T1000 (cell line): ENCODE data around the gene CDK17.

Experiments used
- DNase-seq: peaks from one replicate; lab custom pipeline; 2025; ENCODE audit warnings: mixed read lengths; lab: John Stamatoyannopoulos, UW

Gene CDK17

DNA sequence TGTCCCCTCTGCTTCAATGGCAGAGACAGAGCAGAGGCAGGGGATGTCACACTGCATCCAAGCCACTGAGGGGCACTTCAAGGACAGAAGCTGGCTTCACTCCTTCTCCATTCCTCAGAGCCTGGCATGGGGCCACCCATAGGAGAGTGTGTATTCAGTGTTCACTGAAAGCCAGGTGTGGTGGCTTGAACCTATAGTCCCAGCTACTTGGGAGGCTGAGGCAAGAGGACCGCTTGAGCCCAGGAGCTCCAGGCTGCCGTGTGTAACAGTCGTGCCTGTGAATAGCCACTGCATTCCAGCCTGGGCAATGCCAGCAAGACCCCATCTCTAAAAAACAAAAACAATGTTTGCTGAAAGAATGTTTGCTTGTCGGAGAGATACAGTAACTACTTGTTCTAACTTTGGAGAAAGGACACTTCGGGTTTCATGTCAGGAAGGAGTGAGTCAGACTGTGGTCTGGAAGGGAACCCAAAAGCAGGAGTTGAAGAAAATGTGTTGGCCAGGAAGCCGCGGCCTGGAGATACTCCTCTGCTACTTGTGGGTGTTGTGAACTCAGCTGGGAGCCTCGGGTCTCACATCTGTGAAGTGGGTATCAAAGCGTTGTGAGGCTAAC is 162.7 kb downstream of the CDK17 start:
- peak; percentile 15 for DNase-seq

- no peak for DNase-seq
Measured at GRCh38 chr12:96237035-96237434, 163.2 kb downstream of the CDK17 start.

GRCh38 chr12:96236221-96236822 is 163.9 kb downstream of the CDK17 start:
- no peak for DNase-seq

DNA sequence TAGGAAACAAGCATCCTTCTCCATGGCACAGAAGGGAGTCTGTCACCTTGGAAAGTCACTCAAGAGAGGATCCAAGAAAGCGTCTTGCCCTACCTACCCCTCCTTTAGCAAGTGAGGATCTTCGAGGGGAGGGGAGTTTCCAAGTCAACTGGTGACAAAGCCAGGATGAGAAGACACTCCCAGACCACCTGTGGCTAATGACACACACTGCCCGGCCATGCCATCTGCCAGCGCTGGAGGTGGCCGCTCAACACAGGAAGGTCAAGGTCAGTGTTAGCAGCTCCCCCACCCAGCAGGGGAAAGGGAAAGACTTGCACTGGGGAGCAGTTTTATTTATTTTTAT is 164.8 kb downstream of the CDK17 start:
- DNase-seq, result no peak

DNA sequence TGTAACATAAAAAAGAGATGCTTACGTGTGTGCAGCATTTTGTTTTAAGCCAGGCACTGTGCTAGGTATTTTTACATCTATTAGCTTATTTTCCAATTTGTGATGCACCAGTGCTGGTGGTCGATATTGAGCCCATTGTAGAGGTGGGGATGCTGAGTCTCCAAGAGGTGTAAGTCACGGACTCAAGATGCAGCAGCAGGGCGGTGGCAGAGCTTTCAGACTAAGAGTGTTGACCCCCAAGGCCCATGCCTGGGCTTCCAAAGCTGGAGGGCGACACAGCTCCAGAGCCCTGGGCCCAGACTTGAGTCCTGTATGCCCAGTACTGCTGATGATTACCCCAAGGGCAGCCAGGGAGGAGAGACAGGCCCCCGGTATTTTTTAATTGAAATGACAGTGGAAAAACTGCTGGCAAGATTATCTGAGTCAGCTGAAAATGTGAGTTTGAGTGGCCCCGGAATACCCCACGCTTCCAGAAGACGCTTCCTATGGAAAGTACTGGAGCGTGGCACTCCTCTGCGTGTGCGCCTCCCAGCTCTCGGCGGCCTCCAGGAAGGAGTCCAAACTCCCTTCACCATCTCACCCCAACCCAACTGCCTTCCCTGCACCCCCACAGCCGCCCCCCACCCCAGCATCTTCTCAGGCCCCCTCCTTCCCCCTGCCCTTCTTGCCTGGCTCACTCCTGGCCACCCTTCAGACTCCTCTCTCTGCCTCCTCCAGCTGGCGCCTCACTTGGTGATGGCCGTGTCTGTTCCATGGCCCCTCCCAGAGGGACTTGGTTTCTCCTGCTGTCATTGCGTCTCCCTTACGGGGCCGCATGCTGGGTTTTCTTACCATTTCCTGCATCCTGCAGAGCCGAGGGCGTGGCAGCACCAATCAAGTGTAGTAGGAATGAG is 165.4 kb downstream of the CDK17 start:
- no peak for DNase-seq

GRCh38 chr12:96233939-96234461 is 166.2 kb downstream of the CDK17 start:
- peak; percentile 51 for DNase-seq

- DNase-seq, result no peak
Measured at GRCh38 chr12:96233168-96233567, 167.1 kb downstream of the CDK17 start.

- DNase-seq, result no peak
Measured at GRCh38 chr12:96230646-96231045, 169.6 kb downstream of the CDK17 start.

GRCh38 chr12:96228566-96229248 is 171.5 kb downstream of the CDK17 start:
- no peak for DNase-seq
